ENCODE results near the gene LMCD1. TPM values are rescaled to one million over a fixed set of nuclear protein-coding genes. Genes with fewer than 3 reads are reported as not detected.

The LMCD1 gene
- total RNA-seq, 1 donor from 2014 or later, result 69.0 TPM

GRCh38 chr3:8529738-8530525 is 28.3 kb downstream of the LMCD1 start:
- DNase-seq (ENCODE audit: low read depth), result no peak

GRCh38 chr3:8530581-8530980 is 29.0 kb downstream of the LMCD1 start:
- H3K4me3 ChIP-seq (ENCODE audit: low read depth, low read length), result no peak overlapping the region
- no peak for TF ChIP-seq CTCF (conservative IDR thresholded peaks at IDR 0.05; ENCODE audit: low read depth, low read length)
- DNase-seq (ENCODE audit: low read depth), result no peak

More at GRCh38 chr3:8529738-8530525, 28.3 kb downstream of the LMCD1 start:
- no peak for TF ChIP-seq CTCF (conservative IDR thresholded peaks at IDR 0.05; ENCODE audit: low read depth, low read length)
- H3K4me3 ChIP-seq (ENCODE audit: low read depth, low read length), result no peak overlapping the region

GRCh38 chr3:8532251-8532871 is 30.7 kb downstream of the LMCD1 start:
- H3K4me3 ChIP-seq (ENCODE audit: low read depth, low read length), result no peak overlapping the region
- TF ChIP-seq CTCF (conservative IDR thresholded peaks at IDR 0.05; ENCODE audit: low read depth, low read length), result no peak
- no peak for DNase-seq (ENCODE audit: low read depth)

GRCh38 chr3:8536096-8537056 is 34.8 kb downstream of the LMCD1 start:
- DNase-seq (ENCODE audit: low read depth), result no peak
- no peak for TF ChIP-seq CTCF (conservative IDR thresholded peaks at IDR 0.05; ENCODE audit: low read depth, low read length)

GRCh38 chr3:8537440-8537839 is 35.8 kb downstream of the LMCD1 start:
- TF ChIP-seq CTCF (conservative IDR thresholded peaks at IDR 0.05; ENCODE audit: low read depth, low read length), result no peak
- DNase-seq (ENCODE audit: low read depth), result no peak
- no peak overlapping the region for H3K4me3 ChIP-seq (ENCODE audit: low read depth, low read length)

More at GRCh38 chr3:8536096-8537056, 34.8 kb downstream of the LMCD1 start:
- H3K4me3 ChIP-seq (ENCODE audit: low read depth, low read length), result no peak overlapping the region

GRCh38 chr3:8538223-8538622 is 36.6 kb downstream of the LMCD1 start:
- TF ChIP-seq CTCF (conservative IDR thresholded peaks at IDR 0.05; ENCODE audit: low read depth, low read length), result no peak
- no peak for DNase-seq (ENCODE audit: low read depth)
- no peak overlapping the region for H3K4me3 ChIP-seq (ENCODE audit: low read depth, low read length)

Measured in epithelial cell of proximal tubule (primary cell).